HCT116 (cell line): ENCODE measurements around the gene CXCR5. TPM values are rescaled to one million over a fixed set of nuclear protein-coding genes. Genes with fewer than 3 reads are reported as not detected.

Source experiments
- ATAC-seq: fragments of 200-7000 bp; cut with Tn5 transposase; 2 replicates; pipeline ENCODE4 v1.9.1; 2020; ENCODE audit warnings: mild to moderate bottlenecking, moderate library complexity
- BruUV-seq: library from RNA; stranded (reverse); fragments of 400-500 nt; replicated peaks from 2 replicates; lab custom pipeline; 2021; lab: Mats Ljungman, UMichigan
- CTCF ChIA-PET: fragments of 300-600 bp; sonication (Branson Sonifier 250); formaldehyde crosslinking; loops from one replicate; lab custom pipeline; 2021; ENCODE audit warnings: antibody characterized with exemption; lab: Charles Lee
- POLR2A ChIA-PET: fragments of 300-600, 350-600 bp; sonication (Branson Sonifier 250); formaldehyde crosslinking; loops from one replicate; lab custom pipeline; 2021; ENCODE audit warnings: antibody characterized with exemption; lab: Charles Lee
- RAD21 ChIA-PET, 2 experiments: fragments of 300-600 bp; sonication (Branson Sonifier 250); formaldehyde crosslinking; loops; one replicate each; lab custom pipeline; 2023; ENCODE audit warnings: low total read pairs in 2 of 2; ENCODE audit not compliant: uncharacterized antibody in 2 of 2, unreplicated experiment in 2 of 2, low non-redundant PET in 1 of 2; lab: Charles Lee
- DNase-seq: peaks from one replicate; pipeline ENCODE4 v3.0.0-alpha.2; 2010; ENCODE audit warnings: low read depth, low spot score
- H2AFZ ChIP-seq: fragments of 200-600 bp; shearing (Covaris generic), sonication (generic); 2 replicates; pipeline ENCODE4 v1.6.1; 2017; ENCODE audit warnings: low read depth, mixed run types, mixed read lengths, antibody characterized with exemption, low read length; ENCODE audit not compliant: poor library complexity, severe bottlenecking
- H3K27ac ChIP-seq: 2 replicates; pipeline ENCODE4 v1.5.1; 2012; ENCODE audit warnings: low read depth, low read length
- H3K27me3 ChIP-seq: fragments of 200-600 bp; sonication (generic); 2 replicates; pipeline ENCODE4 v1.6.1; 2016; ENCODE audit warnings: mixed run types, low read length, mixed read lengths; ENCODE audit not compliant: insufficient read depth
- H3K36me3 ChIP-seq, 2 experiments: fragments of 200-500 bp in 1 of 2; fragments of 200-600 bp in 1 of 2; sonication (Bioruptor generic) in 1 of 2; sonication (generic) in 1 of 2; 2 replicates each; pipeline versions ENCODE4 v1.5.1 to v1.6.1; 2014 to 2016; ENCODE audit warnings: low read length in 2 of 2, inconsistent platforms in 1 of 2, mixed read lengths in 1 of 2, mixed run types in 1 of 2; ENCODE audit not compliant: insufficient read depth in 2 of 2, control insufficient read depth in 1 of 2
- H3K4me1 ChIP-seq, 2 experiments: fragments of 200-600 bp in 1 of 2; sonication (generic) in 1 of 2; 2 replicates each; pipeline versions ENCODE4 v1.5.1 to v1.6.1; 2012 to 2017; ENCODE audit warnings: low read length in 2 of 2, inconsistent platforms in 1 of 2, mild to moderate bottlenecking in 1 of 2, mixed read lengths in 1 of 2, mixed run types in 1 of 2, moderate library complexity in 1 of 2; ENCODE audit not compliant: insufficient read depth in 2 of 2, control insufficient read depth in 1 of 2
- H3K4me2 ChIP-seq: fragments of 200-600 bp; sonication (generic); 2 replicates; pipeline ENCODE4 v1.6.1; 2017; ENCODE audit warnings: mixed run types, low read length, mixed read lengths
- H3K4me3 ChIP-seq, 2 experiments: fragments of 200-600 bp in 1 of 2; sonication (generic) in 1 of 2; replicated peaks in 1 of 2; 2 replicates each; pipeline ENCODE4 v1.5.1; 2011 to 2016; ENCODE audit warnings: low read length in 2 of 2, control low read depth in 1 of 2, low read depth in 1 of 2, mild to moderate bottlenecking in 1 of 2, mixed read lengths in 1 of 2, mixed run types in 1 of 2
- H3K79me2 ChIP-seq: fragments of 200-600 bp; sonication (generic); 2 replicates; pipeline ENCODE4 v1.6.1; 2017; ENCODE audit warnings: mild to moderate bottlenecking, mixed run types, low read length, moderate library complexity, mixed read lengths; ENCODE audit not compliant: insufficient read depth
- H3K9ac ChIP-seq: fragments of 200-600 bp; sonication (generic); 2 replicates; pipeline ENCODE4 v1.6.1; 2016; ENCODE audit warnings: low read length, mixed read lengths
- H3K9me2 ChIP-seq: fragments of 200-600 bp; sonication (generic), shearing (Covaris generic); 2 replicates; pipeline ENCODE4 v1.6.1; 2017; ENCODE audit warnings: mixed run types, mild to moderate bottlenecking, moderate library complexity; ENCODE audit not compliant: insufficient read depth
- H3K9me3 ChIP-seq, 2 experiments: fragments of 200-500 bp in 1 of 2; fragments of 200-600 bp in 1 of 2; sonication (Bioruptor generic) in 1 of 2; sonication (generic) in 1 of 2; 2 replicates each; pipeline ENCODE4 v1.6.1; 2014 to 2017; ENCODE audit warnings: low read length in 2 of 2, mixed read lengths in 2 of 2, inconsistent platforms in 1 of 2, low read depth in 1 of 2, mild to moderate bottlenecking in 1 of 2, mixed run types in 1 of 2, moderate library complexity in 1 of 2; ENCODE audit not compliant: control insufficient read depth in 1 of 2, insufficient read depth in 1 of 2
- H4K20me1 ChIP-seq: fragments of 200-600 bp; sonication (generic), shearing (Covaris generic); 2 replicates; pipeline ENCODE4 v1.6.1; 2017; ENCODE audit warnings: mixed run types, mild to moderate bottlenecking, moderate library complexity; ENCODE audit not compliant: insufficient read depth
- ATF3 ChIP-seq: IDR thresholded peaks from 2 replicates; pipeline ENCODE4 v1.6.1; 2012
- CBX3 ChIP-seq: IDR thresholded peaks from 2 replicates; pipeline ENCODE4 v1.6.1; 2012; ENCODE audit warnings: low read depth
- CEBPB ChIP-seq: IDR thresholded peaks from 2 replicates; pipeline ENCODE4 v1.6.1; 2012; ENCODE audit warnings: low read depth
- CTCF ChIP-seq, 3 experiments: fragments of 200-600 bp in 1 of 3; sonication (generic) in 1 of 3; IDR thresholded peaks in 2 of 3; conservative IDR thresholded peaks in 1 of 3; 2 replicates each; pipeline ENCODE4 v1.5.1; 2012 to 2017; ENCODE audit warnings: low read depth in 2 of 3, low read length in 2 of 3, antibody characterized with exemption in 1 of 3, borderline replicate concordance in 1 of 3, control low read depth in 1 of 3, mild to moderate bottlenecking in 1 of 3, mixed read lengths in 1 of 3, mixed run types in 1 of 3, moderate library complexity in 1 of 3; ENCODE audit not compliant: insufficient read depth in 1 of 3
- EGR1 ChIP-seq: IDR thresholded peaks from 2 replicates; pipeline ENCODE4 v1.6.1; 2012; ENCODE audit warnings: low read depth
- ELF1 ChIP-seq: IDR thresholded peaks from 2 replicates; pipeline ENCODE4 v1.6.1; 2012; ENCODE audit warnings: low read depth, borderline replicate concordance
- EZH2 ChIP-seq: fragments of 200-600 bp; sonication (generic); IDR thresholded peaks from 2 replicates; pipeline ENCODE4 v1.6.1; 2017; ENCODE audit warnings: antibody characterized with exemption, mixed run types
- JUND ChIP-seq: IDR thresholded peaks from 2 replicates; pipeline ENCODE4 v1.6.1; 2012
- POLR2A ChIP-seq: IDR thresholded peaks from 2 replicates; pipeline ENCODE4 v1.7.0; 2011; ENCODE audit warnings: borderline replicate concordance; ENCODE audit not compliant: insufficient read depth, insufficient read length; ENCODE audit errors: extremely low read depth
- POLR2AphosphoS5 ChIP-seq: IDR thresholded peaks from 2 replicates; pipeline ENCODE4 v1.6.1; 2011; ENCODE audit warnings: mild to moderate bottlenecking, low read depth, low read length, moderate library complexity
- RAD21 ChIP-seq: IDR thresholded peaks from 2 replicates; pipeline ENCODE4 v1.6.1; 2012; ENCODE audit warnings: low read depth, mild to moderate bottlenecking
- SRF ChIP-seq: IDR thresholded peaks from 2 replicates; pipeline ENCODE4 v1.6.1; 2012; ENCODE audit warnings: low read depth
- YY1 ChIP-seq: IDR thresholded peaks from 2 replicates; pipeline ENCODE4 v1.6.1; 2011; ENCODE audit warnings: low read length, low read depth, moderate library complexity, mild to moderate bottlenecking; ENCODE audit not compliant: insufficient replicate concordance; ENCODE audit errors: extremely low read depth
- ZNF274 ChIP-seq: fragments of 200-500 bp; sonication (Bioruptor generic); IDR thresholded peaks from 2 replicates; pipeline ENCODE4 v1.6.1; 2014; ENCODE audit warnings: mild to moderate bottlenecking, low read depth, low read length, inconsistent platforms
- intact Hi-C: fragments of 100-400 bp; cut with micrococcal nuclease; formaldehyde crosslinking; loops from 2 replicates; pipeline ENCODE4 v1.10.0; 2022
- total RNA-seq: library from RNA; stranded (reverse); gene quantifications from one replicate; pipeline ENCODE4 v1.2.1, GENCODE V29; 2021; ENCODE audit not compliant: unreplicated experiment

The CXCR5 gene
- total RNA-seq, 1 experiment from 2014 or later = not detected

GRCh38 chr11:118911113-118911879 lies 27.6 kb downstream of the CXCR5 start:
- ChIA-PET RAD21 (interaction anchor here (0.6 to 2.2 kb wide), 7 partner anchors 11 to 223 kb away, joined by 3 to 7 read pairs (median 5); partner anchors contain the start of gene BCL9L (in 1 of the 2)), CTCF (interaction anchor here (1.5 to 7.2 kb wide), 2 partner anchors 17 to 221 kb away, joined by 12 to 150 read pairs; partner anchors contain the start of gene BCL9L), POLR2A (interaction anchor here (0.8 to 2.8 kb wide), 7 partner anchors 25 to 1254 kb away, joined by 3 to 12 read pairs (median 3); partner anchors contain the start of genes DDX6 and HMBS)
- Histone ChIP-seq H3K27ac (peak overlapping the region; percentile 100), H3K79me2 (peaks cover 86% of the 10 kb centered on the region), H3K36me3 (peaks cover 4 to 18% of the 10 kb centered on the region in 2 experiments), H3K9me2 (no peaks in the 10 kb centered on the region), H3K4me1 (peaks cover 75 to 100% of the 10 kb centered on the region in 2 experiments), H3K9ac (peak overlapping the region; percentile 91), H2AFZ (no peak overlapping the region), H3K4me3 (peak overlapping the region; percentile 40 to 58), H3K4me2 (peak overlapping the region; percentile 100), H3K9me3 (no peaks in the 10 kb centered on the region), H3K27me3 (no peaks in the 10 kb centered on the region), H4K20me1 (no peaks in the 10 kb centered on the region)
- BruUV-seq = TSS peak; percentile 59
- intact Hi-C loops = loop anchor here (5.0 kb wide), 1 partner anchor 106 kb away; the partner anchor contains the start of genes RPS25 and TRAPPC4
- TF ChIP-seq POLR2AphosphoS5 (peak; percentile 47), CBX3 (no peak)
- no peak for DNase-seq
- ATAC-seq = peak; percentile 6

GRCh38 chr11:118911880-118912741 lies 28.4 kb downstream of the CXCR5 start:
- Histone ChIP-seq H3K4me3 (peak overlapping the region; percentile 40 to 58), H4K20me1 (no peaks in the 10 kb centered on the region), H3K36me3 (peaks cover 0 to 14% of the 10 kb centered on the region in 2 experiments; a peak in 1 of 4 replicates), H3K9me2 (no peaks in the 10 kb centered on the region), H3K9me3 (no peaks in the 10 kb centered on the region), H3K4me2 (peak overlapping the region; percentile 100), H3K27me3 (no peaks in the 10 kb centered on the region), H3K9ac (peak overlapping the region; percentile 91), H3K4me1 (peaks cover 83 to 100% of the 10 kb centered on the region in 2 experiments), H3K27ac (peak overlapping the region; percentile 100), H3K79me2 (peaks cover 86% of the 10 kb centered on the region), H2AFZ (no peak overlapping the region)
- BruUV-seq = no TSS peak
- peak; percentile 52 for ATAC-seq
- RAD21 ChIA-PET = interaction anchor here (0.8 to 2.2 kb wide), 8 partner anchors 9 to 16 kb away, joined by 3 to 7 read pairs (median 4); partner anchors contain the start of gene BCL9L (in 2 of the 2)
- intact Hi-C loops = loop anchor here (1.0 to 5.0 kb wide), 2 partner anchors 16 to 105 kb away; partner anchors contain the start of genes RPS25 and TRAPPC4
- DNase-seq = peak; percentile 96
- POLR2A ChIA-PET = interaction anchor here (0.8 to 2.8 kb wide), 8 partner anchors 24 to 291 kb away, joined by 3 to 12 read pairs (median 4); partner anchors contain the start of genes DDX6, HMBS and RPS25
- CTCF ChIA-PET = interaction anchor here (0.9 to 7.2 kb wide), 5 partner anchors 10 to 222 kb away, joined by 3 to 150 read pairs (median 7); partner anchors contain the start of genes BCL9L and UPK2
- TF ChIP-seq POLR2A = peak; percentile 86
- TF ChIP-seq YY1 = no peak
- TF ChIP-seq SRF = no peak
- no peak for TF ChIP-seq ZNF274
- TF ChIP-seq ELF1 = no peak
- no peak for TF ChIP-seq JUND
- no peak for TF ChIP-seq ATF3
- peak; percentile 81 for TF ChIP-seq POLR2AphosphoS5
- TF ChIP-seq EZH2 = no peak
- TF ChIP-seq CTCF (IDR thresholded peaks at IDR 0.05 in 2 of 3, conservative IDR thresholded peaks at IDR 0.05 in 1 of 3; ENCODE audit: borderline replicate concordance in 1 of 3, insufficient read depth in 1 of 3, low read depth in 2 of 3, low read length in 2 of 3) = no peak
- TF ChIP-seq RAD21 = no peak
- no peak for TF ChIP-seq EGR1
- no peak for TF ChIP-seq CEBPB
